Measurements from ENCODE around the gene TMEM52.

GRCh38 chr1:1875932-1876331 lies 43.1 kb downstream of the TMEM52 start:
- TF ChIP-seq CTCF (IDR thresholded peaks at IDR 0.05) (no peak), POLR2A (IDR thresholded peaks at IDR 0.05) (no peak)
